HS-27A (cell line): ENCODE results near the gene PRKCA.
"Not testable (repeated sequence)": the region's sequence is repeated elsewhere in the genome, so short reads cannot be mapped to it uniquely, and the experiment has no call there.

Experiments used
- DNase-seq: peaks from one replicate; pipeline ENCODE4 v3.0.0-alpha.2; 2012; ENCODE audit warnings: low read depth, missing footprints

The PRKCA gene

DNA sequence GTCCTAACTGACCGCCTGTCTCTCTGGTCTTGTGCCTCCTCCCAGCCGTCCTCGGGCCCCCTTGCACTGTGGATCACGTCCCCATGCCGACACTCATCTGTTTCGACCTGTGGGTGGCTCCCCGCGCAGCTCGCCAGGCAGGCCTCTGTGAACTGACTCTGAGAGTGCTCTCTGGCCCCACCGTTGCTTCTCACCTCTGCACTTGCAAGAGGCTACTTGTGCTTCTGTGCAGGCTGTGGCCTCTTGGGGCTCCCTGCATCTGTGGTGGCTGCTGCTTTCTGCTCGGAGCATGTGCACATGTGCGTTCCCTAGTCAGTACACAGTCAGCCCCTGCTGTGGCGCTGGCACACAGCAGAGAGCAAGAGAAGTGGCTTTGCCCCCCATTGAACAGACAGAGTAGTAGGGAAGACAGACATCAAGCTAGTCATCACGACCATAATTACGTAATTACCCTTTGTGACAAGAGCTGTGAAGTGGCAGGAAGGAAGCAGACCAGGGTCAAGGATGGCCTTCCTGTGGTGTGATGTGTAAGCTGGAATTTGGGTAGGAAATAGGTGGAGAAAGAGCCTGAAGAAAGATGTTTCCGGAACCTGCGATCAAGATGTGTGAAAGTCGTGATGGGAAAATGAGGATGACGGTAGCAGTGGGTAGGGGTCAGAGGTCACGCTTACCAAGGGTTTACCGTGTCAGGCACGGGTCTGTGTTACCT is 276.5 kb downstream of the PRKCA start:
- DNase-seq = no peak

DNA sequence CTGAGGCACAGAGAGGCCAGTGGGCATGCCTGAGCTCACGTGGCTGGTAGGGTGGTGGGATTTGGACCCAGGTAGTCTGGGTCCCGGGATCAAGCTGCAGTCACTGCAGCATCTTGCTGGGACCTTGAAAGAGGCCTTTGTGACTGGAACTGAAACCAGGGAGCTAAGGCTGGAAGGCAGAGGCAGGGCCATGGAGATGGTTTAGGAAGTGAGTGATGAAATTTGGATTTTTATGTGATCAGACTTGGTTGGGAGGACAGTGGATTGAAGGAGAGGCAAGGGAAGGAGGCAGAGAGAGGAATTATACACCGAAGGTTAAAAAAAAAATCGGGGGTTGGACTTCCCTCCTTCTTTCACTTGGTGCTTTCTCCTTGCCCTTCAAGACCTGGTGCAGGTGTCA is 277.1 kb downstream of the PRKCA start:
- DNase-seq = no peak

DNA sequence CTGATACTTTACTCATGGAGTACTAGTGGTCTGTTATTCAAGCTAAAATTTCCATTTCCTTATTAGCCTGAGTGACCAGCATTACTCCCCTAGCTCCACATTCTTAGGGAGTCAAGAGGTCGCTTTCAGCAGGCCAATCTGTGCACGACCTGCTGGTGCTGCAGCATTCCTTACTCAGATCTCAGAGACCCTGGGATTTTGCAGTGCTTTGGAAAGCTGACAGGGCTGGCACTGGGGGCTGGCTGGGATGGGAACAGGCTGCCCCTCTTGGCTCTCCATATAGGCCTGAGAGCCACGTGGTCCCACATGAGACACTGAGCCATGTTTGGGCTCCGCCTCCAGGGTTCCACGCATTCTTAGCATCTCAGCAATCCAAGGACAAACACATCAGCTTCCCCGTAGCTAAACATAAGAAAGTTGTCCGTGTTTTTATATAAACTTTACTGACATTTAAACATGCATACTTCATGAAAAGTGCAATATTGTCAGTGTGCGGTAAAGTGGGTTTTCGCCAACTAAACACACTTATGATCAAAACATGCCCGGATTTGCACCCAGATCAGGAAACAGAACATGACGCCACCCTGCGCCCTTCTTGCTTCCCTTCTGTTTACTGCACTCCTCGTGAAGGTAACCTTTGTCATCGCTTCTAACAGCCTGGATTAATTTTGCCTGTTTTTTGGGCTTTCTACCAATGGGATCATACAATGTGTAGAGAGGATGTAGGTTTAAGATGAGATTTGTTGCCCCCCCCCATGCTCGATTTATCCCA is 278.0 kb downstream of the PRKCA start:
- no peak for DNase-seq

DNA sequence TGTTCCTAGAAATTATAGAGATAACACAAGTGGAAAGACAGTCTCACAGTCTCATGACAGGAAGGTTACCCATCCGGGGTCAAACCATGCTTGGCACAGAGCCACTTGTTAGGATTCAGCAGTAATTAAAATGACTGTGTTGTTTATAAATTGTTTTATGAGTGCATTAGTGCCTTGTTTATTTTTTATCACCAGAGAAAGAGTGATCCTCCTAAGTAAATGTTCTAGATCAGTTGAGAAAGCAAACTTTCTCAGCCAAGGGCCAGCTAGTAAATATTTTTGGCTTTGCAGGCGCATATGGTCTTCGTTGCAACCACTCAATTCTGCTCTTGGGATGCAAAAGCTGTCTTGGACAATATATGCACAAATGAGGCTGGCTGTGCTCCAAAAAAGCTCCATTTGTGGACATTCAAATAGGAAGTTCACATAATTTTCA is 278.6 kb downstream of the PRKCA start:
- no peak for DNase-seq

DNA sequence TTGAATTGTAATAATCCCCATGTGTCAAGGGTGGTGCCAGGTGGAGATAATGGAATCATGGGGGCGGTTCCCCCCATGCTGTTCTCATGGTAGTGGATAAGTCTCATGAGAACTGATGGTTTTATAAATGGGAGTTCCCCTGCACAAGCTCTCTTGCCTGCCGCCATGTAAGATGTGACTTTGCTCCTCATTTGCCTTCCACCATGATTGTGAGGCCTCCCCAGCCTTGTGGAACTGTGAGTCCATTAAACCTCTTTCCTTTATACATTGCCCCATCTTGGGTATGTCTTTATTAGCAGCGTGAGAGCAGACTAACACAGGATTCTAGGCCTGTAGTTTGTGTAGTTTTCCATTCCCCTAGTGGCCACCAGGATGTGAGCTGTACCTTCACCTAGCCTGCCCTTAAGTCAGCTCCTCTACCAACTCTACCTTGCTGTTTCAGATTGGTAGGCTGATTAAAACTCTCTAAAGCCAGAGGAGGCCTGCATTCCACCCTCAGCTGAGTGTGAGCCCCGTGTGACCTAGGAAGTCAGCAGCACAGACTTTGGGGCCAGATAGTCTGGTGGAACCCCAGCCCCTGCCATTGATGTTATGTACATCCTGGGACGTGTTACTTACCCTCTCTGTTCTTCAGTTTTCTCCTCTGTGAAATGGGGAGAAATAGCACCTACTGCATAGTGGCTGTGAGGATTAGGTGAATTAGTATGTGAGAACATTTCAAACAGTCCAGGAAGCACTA is 280.1 kb downstream of the PRKCA start:
- no peak for DNase-seq

DNA sequence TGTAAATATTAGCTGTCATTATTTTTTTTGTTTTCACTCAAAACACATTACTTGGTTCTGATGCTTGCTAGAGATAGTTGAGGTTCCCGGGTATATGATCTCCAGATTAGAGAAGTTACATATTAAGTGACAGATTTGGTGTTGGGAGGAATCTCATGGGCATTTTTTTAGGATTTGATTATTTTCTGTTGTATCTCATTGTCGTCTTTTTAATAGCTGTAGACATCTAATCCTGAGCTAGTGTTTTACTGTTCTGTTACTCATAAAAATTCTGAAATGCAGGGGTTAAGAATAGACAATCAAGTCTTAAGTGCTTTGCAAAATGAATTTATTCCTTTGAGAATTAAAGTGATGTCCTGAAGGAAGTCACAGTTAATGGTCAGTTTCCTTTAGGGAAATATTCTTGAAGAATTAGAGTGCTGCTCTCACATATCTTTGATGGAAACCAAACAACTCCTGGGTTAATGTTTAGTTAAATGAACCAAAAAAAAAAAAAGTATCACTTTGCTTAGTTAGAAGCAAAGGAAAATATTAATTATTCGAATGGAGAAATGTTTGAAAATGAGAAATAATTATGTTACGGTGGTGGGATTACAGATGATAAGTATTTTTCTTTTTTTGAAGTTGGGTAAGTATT is 280.8 kb downstream of the PRKCA start:
- DNase-seq = no peak

DNA sequence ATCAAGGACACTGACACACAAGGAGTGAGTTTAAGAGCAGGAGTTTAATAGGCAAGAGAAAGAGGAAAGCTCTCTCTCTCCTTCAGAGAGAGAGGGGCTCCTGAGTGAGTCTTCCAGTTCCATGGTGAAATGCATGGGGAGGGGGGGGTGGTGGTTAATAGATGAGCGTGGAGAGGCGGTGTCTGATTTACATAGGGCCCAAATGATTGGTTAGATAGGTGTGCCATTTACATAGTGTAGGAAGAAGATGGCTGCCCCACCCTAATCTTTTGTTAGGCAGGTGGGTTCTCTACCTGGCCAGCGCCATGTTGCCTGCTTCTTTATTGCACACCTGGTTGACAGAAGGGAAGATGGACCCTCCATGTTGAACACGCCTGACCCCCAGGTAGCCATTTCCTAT is 282.5 kb downstream of the PRKCA start:
- no peak for DNase-seq

DNA sequence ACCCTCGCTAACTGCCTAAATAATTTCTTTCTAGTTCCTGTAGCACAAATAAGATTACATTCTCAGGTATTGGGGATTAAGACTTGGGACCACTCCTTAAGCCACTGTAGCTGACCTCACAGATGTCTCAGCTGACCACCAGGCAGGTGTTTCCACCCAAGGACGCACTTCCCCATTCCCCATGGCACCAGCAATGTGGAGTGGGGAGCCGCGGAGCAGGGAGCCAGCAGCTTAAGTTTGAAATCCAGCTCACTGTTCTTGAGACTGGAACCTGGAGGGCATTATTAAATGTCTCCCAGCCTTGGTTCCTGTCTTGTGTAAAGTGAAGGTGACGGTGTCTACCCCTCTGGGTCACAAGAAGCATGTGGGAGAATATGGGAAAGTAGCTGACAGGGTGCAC is 283.1 kb downstream of the PRKCA start:
- no peak for DNase-seq

DNA sequence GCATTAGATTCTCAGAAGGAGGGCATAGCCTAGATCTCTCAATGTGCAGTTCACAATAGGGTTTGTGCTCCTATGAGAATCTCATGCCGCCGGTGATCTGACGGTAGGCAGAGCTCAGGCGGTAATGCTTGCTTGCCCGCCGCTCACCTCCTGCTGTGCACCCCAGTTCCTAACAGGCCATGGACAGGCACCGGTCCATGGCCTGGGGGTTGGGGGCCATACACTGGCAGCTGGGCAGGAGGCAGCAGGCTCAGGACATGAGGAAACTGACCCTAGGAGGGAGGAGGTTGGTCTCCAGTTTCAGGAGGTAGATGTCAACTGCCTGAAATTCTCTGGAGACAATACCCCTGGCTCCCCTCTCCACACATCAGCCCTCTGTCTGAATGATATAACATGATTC is 287.5 kb downstream of the PRKCA start:
- DNase-seq = no peak

DNA sequence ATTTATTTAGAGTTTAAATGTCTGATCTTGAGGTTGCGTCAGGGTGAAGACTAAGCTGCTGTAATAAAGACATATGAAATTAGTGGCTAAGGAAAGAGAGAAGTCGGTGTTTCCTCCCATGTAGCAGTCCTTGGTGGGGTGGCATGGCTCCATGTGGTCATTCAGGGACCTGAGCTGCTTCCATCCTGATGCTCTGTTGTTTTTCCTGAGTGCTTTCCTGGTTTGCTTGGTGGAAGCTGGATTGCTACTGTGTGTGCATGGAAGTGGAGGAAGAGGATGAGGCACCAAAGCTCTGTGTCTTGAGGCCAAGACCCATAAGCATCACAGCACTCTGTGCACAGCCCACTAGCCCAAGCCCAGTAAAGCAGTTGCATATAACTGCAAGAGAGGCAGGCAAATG is 290.7 kb downstream of the PRKCA start:
- no peak for DNase-seq

DNA sequence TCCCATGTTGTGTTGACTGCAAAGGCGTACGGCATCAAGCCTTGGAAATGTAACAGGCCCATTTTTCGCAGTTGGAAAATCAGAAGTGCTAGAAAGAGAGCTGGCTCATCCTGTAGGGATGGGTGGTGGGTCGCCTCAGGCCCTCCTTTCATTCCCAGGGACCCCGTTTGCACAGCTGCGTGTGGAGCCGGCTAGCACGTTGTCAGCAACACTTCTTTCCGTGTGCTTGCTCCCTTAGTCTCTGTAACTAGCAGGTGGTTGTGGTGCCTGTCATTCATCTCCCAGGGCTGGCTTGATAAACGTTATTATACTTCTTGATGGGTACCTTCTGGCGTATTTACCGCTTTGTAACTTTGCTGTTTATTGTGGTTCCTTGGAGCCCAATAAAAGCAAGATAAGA is 293.5 kb downstream of the PRKCA start:
- DNase-seq = no peak

DNA sequence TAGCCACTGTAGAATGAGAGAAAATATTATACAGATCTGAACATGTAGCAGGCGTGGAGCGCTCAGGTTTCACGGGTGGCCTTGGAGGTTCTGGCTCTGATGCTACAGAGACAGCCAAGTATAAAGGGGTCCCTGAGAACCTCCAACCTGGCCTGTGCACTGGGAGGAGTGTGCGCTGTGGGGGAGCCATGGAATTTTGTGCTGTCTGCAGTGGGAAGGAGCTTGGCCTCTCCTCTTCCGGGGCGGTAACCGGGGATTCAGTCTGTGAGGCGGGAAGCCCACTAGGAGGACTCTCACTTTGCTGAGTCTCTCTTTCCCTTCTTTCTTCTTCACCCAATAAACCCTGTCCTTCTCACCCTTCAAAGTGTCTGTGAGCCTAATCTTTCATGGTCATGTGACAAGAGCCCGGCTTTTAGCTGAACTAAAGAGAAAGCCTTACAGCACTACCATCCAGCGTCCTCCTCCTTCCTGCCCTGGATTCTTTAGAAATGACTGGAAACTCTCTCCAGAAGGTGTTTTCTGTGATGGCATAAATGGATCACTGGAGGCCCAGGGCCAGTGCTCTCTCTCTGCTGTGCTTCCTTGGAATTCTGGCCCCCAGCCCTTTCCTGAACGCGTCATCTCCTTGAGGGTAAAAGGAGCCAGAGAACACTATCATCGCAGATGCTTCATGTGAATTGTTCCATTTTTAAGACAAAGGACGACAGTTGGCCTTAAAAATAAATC is 300.4 kb downstream of the PRKCA start:
- no peak for DNase-seq

DNA sequence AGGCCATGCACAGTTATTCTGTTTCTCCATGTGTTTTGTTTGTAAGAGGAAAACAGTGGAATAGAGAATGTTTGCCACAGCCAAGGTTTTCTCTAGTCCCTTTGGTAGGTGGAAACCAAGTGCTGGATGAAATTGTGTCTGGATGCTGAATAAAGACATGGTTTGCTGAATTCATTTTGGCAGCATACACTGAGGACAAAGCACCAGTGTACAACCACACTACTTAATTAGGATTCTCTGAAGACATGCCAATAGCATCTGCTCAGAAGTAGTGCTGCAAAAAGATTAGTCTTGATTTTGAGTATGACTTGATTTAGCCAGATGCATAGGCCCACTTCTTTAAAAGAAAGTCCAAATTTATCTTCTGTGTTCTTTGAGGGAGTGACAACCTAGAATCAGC is 302.0 kb downstream of the PRKCA start:
- DNase-seq = no peak

DNA sequence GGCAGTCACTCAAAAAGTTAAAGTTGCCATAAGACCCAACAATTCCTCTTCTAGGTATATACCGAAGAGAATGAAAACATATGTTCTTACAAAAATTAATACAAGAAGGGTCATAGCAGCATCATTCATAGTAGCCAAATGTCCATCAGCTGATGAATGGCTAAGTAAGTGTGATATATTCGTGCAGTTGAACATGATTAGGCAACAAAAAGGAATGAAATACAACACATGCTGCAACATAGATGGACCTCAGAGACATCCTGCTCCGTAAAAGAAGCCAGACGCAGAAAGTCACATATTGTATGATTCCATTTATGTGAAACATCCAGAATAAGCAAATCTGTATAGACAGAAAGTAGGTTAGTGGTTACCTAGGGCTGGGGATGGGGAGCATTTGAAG is 303.1 kb downstream of the PRKCA start:
- DNase-seq = no peak

DNA sequence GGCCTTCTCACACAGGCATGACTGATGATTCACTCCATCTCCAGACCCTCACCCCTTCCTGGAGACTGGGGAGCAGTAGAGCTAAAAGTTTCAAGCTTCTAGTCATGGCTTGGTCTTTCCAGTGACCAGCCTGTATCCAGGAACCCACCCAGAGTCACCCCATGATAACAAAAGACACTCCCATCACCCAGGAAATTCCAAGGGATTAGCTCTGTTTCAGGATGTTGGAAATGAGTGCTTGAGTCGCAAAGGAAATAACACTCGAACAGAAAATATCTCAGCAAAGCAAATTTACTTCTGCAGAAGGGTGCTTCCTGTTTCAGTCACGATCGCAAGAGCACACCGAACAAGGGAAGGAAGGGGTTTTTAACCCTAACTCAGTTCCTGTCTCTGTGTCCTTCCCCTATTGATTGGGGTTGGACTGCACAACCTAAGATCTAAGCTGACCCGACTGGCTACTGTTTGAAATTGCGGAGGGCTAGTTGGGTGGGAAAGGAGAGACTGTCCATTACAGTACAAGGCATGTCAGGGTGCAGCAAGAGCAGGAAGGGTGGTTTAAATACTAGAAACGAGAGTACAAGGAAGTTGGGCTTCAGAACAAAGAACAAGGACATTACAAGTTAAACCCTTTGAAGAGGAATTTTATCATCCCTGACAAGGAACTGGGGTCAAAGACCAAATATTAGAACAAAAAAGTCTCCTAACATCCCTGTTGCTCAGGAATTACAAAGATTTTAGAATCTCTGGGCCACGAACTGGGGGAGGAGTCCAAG is 308.1 kb downstream of the PRKCA start:
- DNase-seq = no peak

DNA sequence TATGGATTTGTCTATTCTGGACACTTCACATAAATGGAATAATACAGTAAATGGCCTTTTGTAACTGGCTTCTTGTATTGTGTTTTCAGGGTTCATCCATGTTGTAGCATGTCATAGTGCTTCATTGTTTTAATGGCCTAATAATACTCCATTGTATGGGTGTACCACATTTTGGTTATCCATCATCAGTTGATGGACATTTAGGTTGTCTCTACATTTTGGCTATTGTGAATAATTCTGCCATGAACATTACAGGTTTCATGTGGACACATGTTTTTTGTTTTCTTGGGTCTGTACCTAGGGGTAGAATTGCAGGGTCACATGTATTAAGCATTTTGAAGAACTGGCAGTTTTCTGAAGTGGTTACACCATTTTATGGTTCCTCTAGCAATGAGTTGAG is 309.0 kb downstream of the PRKCA start:
- DNase-seq = no peak

DNA sequence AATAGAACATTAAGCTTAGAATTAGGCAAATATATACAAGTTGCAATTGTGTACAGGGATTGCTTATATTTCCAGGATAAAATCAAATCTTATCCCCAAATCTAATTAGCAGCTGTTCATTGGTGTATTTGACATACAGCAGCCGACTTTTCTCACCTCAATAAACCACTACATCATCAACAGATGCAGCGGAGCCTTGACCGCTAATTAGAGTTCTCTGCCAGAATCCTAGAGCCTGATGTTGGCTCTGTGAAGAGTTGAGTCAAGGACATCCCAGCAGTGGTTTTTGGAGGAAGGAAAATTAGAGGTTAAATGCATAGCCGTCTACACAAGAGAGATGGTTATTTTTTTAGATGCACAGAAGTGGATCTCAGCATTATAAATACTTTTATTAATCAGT is 310.6 kb downstream of the PRKCA start:
- no peak for DNase-seq

DNA sequence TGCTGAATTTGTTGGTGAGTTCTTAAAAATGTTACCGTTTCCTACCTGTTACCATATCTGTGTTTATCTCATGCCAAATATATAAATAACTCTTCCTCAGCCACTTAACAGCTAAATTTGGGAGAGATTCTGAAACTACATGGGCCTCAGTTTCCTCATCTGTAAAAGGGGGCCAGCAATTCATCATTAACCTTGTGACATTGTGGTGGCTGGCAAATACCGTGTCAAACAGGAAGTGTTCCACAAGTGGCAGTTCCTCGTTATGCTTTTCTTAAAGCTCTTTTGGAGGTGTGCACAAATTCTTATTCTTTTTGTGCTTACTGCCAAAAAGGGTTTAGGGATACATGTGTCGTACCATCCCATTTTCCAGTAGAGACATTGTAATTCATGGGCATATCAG is 312.1 kb downstream of the PRKCA start:
- DNase-seq = no peak

DNA sequence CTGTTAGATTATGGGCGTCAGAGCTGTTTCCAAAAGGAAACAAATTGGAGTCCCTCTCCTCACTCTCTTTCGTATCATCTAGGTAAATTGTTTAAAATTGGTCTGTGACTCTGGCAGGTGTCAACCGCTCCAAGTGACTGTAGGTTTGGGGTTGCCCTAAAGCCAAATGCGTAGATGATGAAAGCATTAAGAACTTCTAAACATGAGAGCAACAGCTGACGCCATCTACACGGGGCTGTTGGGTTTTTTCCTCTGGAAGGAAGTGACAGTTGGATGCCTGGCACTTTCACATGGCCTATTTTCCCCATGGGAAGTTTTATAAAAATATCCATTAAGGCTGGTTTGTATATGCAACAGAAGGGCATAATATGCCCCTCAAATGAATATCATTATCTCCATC is 316.8 kb downstream of the PRKCA start:
- no peak for DNase-seq

DNA sequence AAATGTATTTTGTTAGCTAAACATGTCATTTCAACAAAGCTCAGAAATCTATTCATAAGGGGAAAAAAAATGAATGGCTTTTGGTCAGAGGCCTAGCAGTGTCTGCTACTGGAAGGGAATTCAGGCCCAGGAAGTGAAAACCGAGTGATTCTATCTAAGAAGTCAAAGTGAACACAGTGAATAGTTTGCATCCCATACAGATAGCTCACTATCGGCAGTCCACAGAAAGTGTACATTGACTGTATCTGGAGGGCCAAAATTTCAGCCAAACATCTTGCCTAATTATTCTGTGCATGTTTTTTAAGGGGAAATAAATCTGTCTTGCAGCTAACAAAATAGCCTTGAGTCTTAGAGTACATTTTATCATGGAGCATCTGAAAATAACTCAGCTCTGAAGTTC is 318.1 kb downstream of the PRKCA start:
- DNase-seq = no peak

DNA sequence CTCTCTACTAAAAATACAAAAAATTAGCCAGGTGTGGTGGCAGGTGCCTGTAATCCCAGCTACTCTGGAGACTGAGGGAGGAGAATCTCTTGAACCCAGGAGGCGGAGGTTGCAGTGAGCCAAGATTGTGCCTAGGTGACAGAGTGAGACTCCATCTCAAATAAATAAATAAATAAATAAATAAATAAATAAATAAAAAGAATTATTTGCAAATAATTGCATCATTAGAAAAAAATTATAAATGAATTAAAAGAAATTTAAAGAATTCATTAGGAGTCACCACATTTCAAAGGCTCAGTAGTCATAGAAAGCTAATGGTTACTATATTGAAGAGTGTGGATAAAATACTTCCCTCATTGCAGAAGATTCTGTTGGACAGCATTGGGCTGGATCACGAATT is 322.2 kb downstream of the PRKCA start:
- DNase-seq = not testable (repeated sequence)
